HepG2 (cell line): ENCODE results near the gene NGEF. TPM values are rescaled to one million over a fixed set of nuclear protein-coding genes. Genes with fewer than 3 reads are reported as not detected.

Source experiments
- BRD4 ChIP-seq: sonication (generic); formaldehyde crosslinking; IDR thresholded peaks from 2 replicates; pipeline ENCODE4 v1.4.0; 2020; ENCODE audit warnings: missing genetic modification reagents
- CHD2 ChIP-seq: IDR thresholded peaks from 2 replicates; pipeline ENCODE4 v1.6.1; 2011; ENCODE audit warnings: low read depth, low read length, improper control_type of control experiment
- FOSL2 ChIP-seq: sonication (generic); formaldehyde crosslinking; IDR thresholded peaks from 2 replicates; pipeline ENCODE4 v1.4.0; 2020; ENCODE audit warnings: missing genetic modification reagents
- FOXP4 ChIP-seq: sonication (generic); formaldehyde crosslinking; IDR thresholded peaks from 2 replicates; pipeline ENCODE4 v1.4.0; 2020; ENCODE audit warnings: missing genetic modification reagents
- GMEB2 ChIP-seq: IDR thresholded peaks from 2 replicates; pipeline ENCODE4 v1.6.1; 2016; ENCODE audit warnings: missing biosample characterization, missing genetic modification reagents, low read depth
- HNRNPLL ChIP-seq: fragments of 200-400 bp; formaldehyde crosslinking; IDR thresholded peaks from 2 replicates; pipeline ENCODE4 v1.6.1; 2017; ENCODE audit warnings: mild to moderate bottlenecking, low read depth, low read length; ENCODE audit not compliant: poor library complexity, severe bottlenecking
- NBN ChIP-seq: fragments of 450-650 bp; conservative IDR thresholded peaks from 2 replicates; pipeline ENCODE4 v1.6.1; 2017
- NFIB ChIP-seq: sonication (generic); formaldehyde crosslinking; IDR thresholded peaks from 2 replicates; pipeline ENCODE4 v1.9.0; 2021; ENCODE audit warnings: missing genetic modification reagents, mild to moderate bottlenecking, borderline replicate concordance
- PHF21A ChIP-seq: sonication (generic); formaldehyde crosslinking; IDR thresholded peaks from 2 replicates; pipeline ENCODE4 v1.5.0; 2020; ENCODE audit warnings: mild to moderate bottlenecking, missing genetic modification reagents
- SOX5 ChIP-seq: IDR thresholded peaks from 2 replicates; pipeline ENCODE4 v1.6.1; 2016; ENCODE audit warnings: borderline replicate concordance
- YEATS2 ChIP-seq: sonication (generic); formaldehyde crosslinking; IDR thresholded peaks from 2 replicates; pipeline ENCODE4 v1.4.0; 2020; ENCODE audit warnings: missing genetic modification reagents, borderline replicate concordance
- ZFP36 ChIP-seq: fragments of 150-350 bp; IDR thresholded peaks from 2 replicates; pipeline ENCODE4 v1.6.1; 2018; ENCODE audit warnings: borderline replicate concordance, low read length, low read depth; ENCODE audit not compliant: partially characterized antibody
- ZFP90 ChIP-seq: sonication (generic); formaldehyde crosslinking; IDR thresholded peaks from 2 replicates; pipeline ENCODE4 v1.8.0; 2022; ENCODE audit warnings: missing genetic modification reagents, mild to moderate bottlenecking, inconsistent platforms, borderline replicate concordance
- ZGPAT ChIP-seq: IDR thresholded peaks from 2 replicates; pipeline ENCODE4 v1.6.1; 2016; ENCODE audit warnings: mild to moderate bottlenecking
- ZNF383 ChIP-seq: sonication (generic); formaldehyde crosslinking; IDR thresholded peaks from 2 replicates; pipeline ENCODE4 v1.4.0; 2020; ENCODE audit warnings: missing genetic modification reagents, mild to moderate bottlenecking, borderline replicate concordance
- ZNF598 ChIP-seq: sonication (generic); formaldehyde crosslinking; IDR thresholded peaks from 2 replicates; pipeline ENCODE4 v1.5.1; 2020; ENCODE audit warnings: mild to moderate bottlenecking, missing genetic modification reagents, borderline replicate concordance
- ZNF687 ChIP-seq: sonication (generic); formaldehyde crosslinking; IDR thresholded peaks from 2 replicates; pipeline ENCODE4 v1.5.1; 2020; ENCODE audit warnings: mild to moderate bottlenecking, missing genetic modification reagents, moderate library complexity
- polyA plus RNA-seq, 8 experiments: library from polyadenylated mRNA; depleted of rRNA in 3 of 8; stranded (reverse) in 7 of 8; unstranded in 1 of 8; fragments of >200 nt; fragmentation: Illumina TruSeq in 4 of 8; extraction: Trizol in 4 of 8; gene quantifications; 2 replicates each; pipeline versions ENCODE4 v1.2.1 to v1.2.3, GENCODE V29; 2011 to 2016; ENCODE audit warnings: low read depth in 4 of 8, missing spikeins in 1 of 8, mixed read lengths in 1 of 8; ENCODE audit not compliant: insufficient read depth in 1 of 8
- total RNA-seq, 5 experiments: library from RNA; depleted of rRNA; stranded (reverse); fragments of >200 nt; fragmentation: Illumina TruSeq; extraction: Trizol; gene quantifications; 2 replicates each; pipeline ENCODE4 v1.2.3, GENCODE V29; 2016; ENCODE audit warnings: low read depth in 1 of 5
- TF ChIP-seq, protein P1 (sequence below): sonication (generic); formaldehyde crosslinking; IDR thresholded peaks from 2 replicates; pipeline ENCODE4 v1.5.1; 2020; ENCODE audit warnings: missing genetic modification reagents, mild to moderate bottlenecking, borderline replicate concordance

Gene NGEF
- total and polyA plus RNA-seq, 2 of the 13 experiments (the other 11 are each of a cell fraction or from before 2014, with no cell fraction given): 14.4 to 36.9 TPM

- TF ChIP-seq CHD2: no peak
- TF ChIP-seq NFIB (CRISPR knock-in tag): no peak
- TF ChIP-seq, protein P1, sequence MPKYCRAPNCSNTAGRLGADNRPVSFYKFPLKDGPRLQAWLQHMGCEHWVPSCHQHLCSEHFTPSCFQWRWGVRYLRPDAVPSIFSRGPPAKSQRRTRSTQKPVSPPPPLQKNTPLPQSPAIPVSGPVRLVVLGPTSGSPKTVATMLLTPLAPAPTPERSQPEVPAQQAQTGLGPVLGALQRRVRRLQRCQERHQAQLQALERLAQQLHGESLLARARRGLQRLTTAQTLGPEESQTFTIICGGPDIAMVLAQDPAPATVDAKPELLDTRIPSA (CRISPR knock-in tag): no peak; the same call in 1 of the 2 replicates
- TF ChIP-seq PHF21A (CRISPR knock-in tag): peak; percentile 97
- TF ChIP-seq ZGPAT (CRISPR knock-in tag): peak; percentile 53; the same call in 1 of the 2 replicates
- TF ChIP-seq BRD4 (CRISPR knock-in tag): peak; percentile 46; the same call in 1 of the 2 replicates
- no peak for TF ChIP-seq GMEB2 (CRISPR knock-in tag)
- TF ChIP-seq ZNF383 (CRISPR knock-in tag): peak; percentile 61; the same call in 1 of the 2 replicates
- TF ChIP-seq ZFP36: no peak
- TF ChIP-seq ZFP90: no peak
- peak; percentile 74; the same call in 1 of the 2 replicates for TF ChIP-seq YEATS2
- TF ChIP-seq ZNF598: no peak; the same call in 1 of the 2 replicates
- TF ChIP-seq FOSL2 (CRISPR knock-in tag): peak; percentile 58; the same call in 1 of the 2 replicates
- peak; percentile 77 for TF ChIP-seq FOXP4
- TF ChIP-seq NBN: no peak
- peak; percentile 44; the same call in 1 of the 2 replicates for TF ChIP-seq SOX5 (CRISPR knock-in tag)
- peak; percentile 39 for TF ChIP-seq HNRNPLL
- TF ChIP-seq ZNF687: peak; percentile 97
These were observed 141.0 kb downstream of the NGEF start (continued) for GRCh38 chr2:232871835-232872736.
